22Rv1 (cell line): Measurements from ENCODE around the gene RETREG3.
"Not testable (repeated sequence)": the region's sequence is repeated elsewhere in the genome, so short reads cannot be mapped to it uniquely, and the experiment has no call there.

Experiments used
- ZFX ChIP-seq: fragments of 450-650 bp; IDR thresholded peaks from 2 replicates; pipeline ENCODE4 v1.6.1; 2017; ENCODE audit warnings: antibody characterized with exemption, borderline replicate concordance
- TF ChIP-seq, protein P1 (sequence below): fragments of 450-650 bp; IDR thresholded peaks from 2 replicates; pipeline ENCODE4 v1.5.1; 2017; ENCODE audit warnings: mild to moderate bottlenecking

DNA sequence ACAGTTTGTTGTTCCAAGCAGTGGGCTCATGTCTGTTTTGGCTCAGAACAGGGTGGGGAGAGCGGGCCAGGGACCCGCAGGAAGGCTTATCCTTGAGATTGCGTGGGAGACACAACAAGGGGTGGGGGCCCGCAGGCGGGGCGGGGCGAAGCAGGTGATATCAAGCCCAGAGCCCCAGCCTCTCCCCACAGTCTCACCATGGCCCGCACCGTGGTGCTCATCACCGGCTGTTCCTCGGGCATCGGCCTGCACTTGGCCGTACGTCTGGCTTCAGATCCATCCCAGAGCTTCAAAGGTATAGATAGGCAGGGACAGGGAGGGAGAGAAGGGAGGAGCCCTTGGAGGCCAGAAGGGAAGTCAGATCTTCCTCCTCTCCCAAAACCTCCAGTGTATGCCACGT is 56.4 kb downstream of the RETREG3 start, which contains the start of gene HSD17B1:
- TF ChIP-seq, protein P1, sequence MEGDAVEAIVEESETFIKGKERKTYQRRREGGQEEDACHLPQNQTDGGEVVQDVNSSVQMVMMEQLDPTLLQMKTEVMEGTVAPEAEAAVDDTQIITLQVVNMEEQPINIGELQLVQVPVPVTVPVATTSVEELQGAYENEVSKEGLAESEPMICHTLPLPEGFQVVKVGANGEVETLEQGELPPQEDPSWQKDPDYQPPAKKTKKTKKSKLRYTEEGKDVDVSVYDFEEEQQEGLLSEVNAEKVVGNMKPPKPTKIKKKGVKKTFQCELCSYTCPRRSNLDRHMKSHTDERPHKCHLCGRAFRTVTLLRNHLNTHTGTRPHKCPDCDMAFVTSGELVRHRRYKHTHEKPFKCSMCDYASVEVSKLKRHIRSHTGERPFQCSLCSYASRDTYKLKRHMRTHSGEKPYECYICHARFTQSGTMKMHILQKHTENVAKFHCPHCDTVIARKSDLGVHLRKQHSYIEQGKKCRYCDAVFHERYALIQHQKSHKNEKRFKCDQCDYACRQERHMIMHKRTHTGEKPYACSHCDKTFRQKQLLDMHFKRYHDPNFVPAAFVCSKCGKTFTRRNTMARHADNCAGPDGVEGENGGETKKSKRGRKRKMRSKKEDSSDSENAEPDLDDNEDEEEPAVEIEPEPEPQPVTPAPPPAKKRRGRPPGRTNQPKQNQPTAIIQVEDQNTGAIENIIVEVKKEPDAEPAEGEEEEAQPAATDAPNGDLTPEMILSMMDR: not testable (repeated sequence)
- not testable (repeated sequence) for TF ChIP-seq ZFX
